ENCODE data around the gene GPD1. TPM values are rescaled to one million over a fixed set of nuclear protein-coding genes. Genes with fewer than 3 reads are reported as not detected.
"Not testable (repeated sequence)": the region's sequence is repeated elsewhere in the genome, so short reads cannot be mapped to it uniquely, and the experiment has no call there.

The GPD1 gene
- total RNA-seq, 4 donors from 2014 or later: 5.1 to 10.6 (median 7.1) TPM

DNA sequence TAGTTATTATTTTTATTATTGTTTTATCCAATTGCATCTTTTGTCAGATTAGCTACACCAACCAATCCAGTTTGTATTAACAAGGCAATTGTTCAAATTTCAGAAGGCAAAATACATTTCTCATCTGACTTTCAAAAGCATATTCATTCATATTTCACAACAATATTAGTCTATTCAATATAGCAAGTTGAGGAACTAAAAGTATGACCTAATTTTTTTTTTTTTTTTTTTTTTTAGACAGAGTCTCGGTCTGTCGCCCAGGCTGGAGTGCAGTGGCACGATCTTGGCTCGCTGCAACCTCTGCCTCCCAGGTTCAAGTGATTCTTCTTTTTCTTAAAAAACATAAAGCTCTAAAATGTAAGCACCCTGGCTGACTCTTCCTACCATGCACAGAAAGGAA is 25.5 kb downstream of the GPD1 start:
- Histone ChIP-seq H3K4me1 (peaks cover 11 to 35% of the 10 kb centered on the region in 2 donors), H3K4me3 (replicated peaks in 1 of 3) (no peak overlapping the region), H3K27me3 (no peaks in the 10 kb centered on the region), H3K9me3 (no peaks in the 10 kb centered on the region), H3K36me3 (peaks cover 19 to 29% of the 10 kb centered on the region in 2 donors), H3K27ac (peak overlapping the region in 2 of 3 donors; percentile 35 to 47)
- TF ChIP-seq, protein P1, sequence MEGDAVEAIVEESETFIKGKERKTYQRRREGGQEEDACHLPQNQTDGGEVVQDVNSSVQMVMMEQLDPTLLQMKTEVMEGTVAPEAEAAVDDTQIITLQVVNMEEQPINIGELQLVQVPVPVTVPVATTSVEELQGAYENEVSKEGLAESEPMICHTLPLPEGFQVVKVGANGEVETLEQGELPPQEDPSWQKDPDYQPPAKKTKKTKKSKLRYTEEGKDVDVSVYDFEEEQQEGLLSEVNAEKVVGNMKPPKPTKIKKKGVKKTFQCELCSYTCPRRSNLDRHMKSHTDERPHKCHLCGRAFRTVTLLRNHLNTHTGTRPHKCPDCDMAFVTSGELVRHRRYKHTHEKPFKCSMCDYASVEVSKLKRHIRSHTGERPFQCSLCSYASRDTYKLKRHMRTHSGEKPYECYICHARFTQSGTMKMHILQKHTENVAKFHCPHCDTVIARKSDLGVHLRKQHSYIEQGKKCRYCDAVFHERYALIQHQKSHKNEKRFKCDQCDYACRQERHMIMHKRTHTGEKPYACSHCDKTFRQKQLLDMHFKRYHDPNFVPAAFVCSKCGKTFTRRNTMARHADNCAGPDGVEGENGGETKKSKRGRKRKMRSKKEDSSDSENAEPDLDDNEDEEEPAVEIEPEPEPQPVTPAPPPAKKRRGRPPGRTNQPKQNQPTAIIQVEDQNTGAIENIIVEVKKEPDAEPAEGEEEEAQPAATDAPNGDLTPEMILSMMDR (IDR thresholded peaks at IDR 0.05): no peak
- TF ChIP-seq POLR2A (IDR thresholded peaks at IDR 0.05): no peak
- intact Hi-C loops (cut with DNase I): no loop called here
- 19 to 23% methylated on average over 4 of the region's 4 CpGs for WGBS, 2 donors
- DNase-seq: peak; percentile 31 to 37

DNA sequence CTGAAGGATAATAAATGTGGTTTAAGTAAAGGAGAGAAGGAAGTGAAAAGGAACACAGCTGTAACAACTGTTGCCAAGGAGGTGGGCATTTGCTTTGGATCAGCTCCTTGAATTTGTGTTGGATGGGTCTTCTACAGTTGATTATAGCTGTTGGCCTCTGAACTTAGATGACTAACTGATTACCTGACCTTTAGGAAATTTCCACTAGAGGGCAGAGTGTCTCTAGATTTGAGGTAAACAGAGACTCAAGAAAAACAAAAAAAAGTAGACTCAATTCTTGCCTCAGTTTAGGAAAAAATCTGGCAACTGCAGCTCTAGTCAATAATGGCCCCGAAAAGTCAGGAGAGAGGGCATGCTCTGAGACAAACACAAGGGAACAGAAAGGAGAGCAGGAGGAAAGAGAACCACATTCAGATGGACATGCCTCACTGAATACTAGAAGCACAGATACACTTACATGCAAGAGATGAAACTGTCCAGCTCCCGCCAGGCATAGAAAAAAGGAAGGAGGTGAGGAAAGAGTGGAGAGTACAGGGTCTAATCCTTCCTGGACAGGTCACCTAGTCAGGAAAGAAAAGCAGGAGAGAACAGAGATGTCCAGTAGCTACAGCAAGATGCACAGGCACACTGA is 28.8 kb downstream of the GPD1 start:
- no peaks in the 10 kb centered on the region for H3K27me3 ChIP-seq
- intact Hi-C loops (cut with DNase I): no loop called here
- 59 to 74% methylated on average over 2 of the region's 2 CpGs for WGBS, 2 donors
- TF ChIP-seq, protein P1 (IDR thresholded peaks at IDR 0.05): peak in 4 of 6 experiments; percentile 9 to 69 (median 40)
- TF ChIP-seq POLR2A (IDR thresholded peaks at IDR 0.05): no peak
- H3K36me3 ChIP-seq: peaks cover 28 to 32% of the 10 kb centered on the region in 2 donors
- H3K4me3 ChIP-seq (replicated peaks in 1 of 3): no peak overlapping the region
- peaks cover 18 to 38% of the 10 kb centered on the region in 2 donors for H3K4me1 ChIP-seq
- DNase-seq: no peak
- no peaks in the 10 kb centered on the region for H3K9me3 ChIP-seq
- H3K27ac ChIP-seq: no peak overlapping the region

DNA sequence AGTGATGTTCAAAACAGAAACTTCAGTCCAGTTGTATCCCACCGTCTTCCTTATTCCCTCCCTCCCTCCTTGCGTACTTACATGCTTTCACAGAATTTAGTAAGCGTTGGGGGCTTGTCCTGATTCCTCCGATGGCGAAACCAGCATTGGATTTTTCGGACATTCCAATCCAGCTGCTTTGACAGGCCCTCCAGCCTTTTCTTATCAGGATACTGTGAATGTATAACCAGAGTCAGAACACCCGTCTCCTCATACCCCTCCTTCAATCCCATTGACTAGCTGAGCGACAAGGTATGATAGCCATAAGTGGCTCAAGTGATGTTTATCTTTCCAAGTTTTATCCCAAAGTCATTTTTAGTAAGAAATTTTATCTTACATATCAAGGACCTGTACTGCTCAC is 39.2 kb downstream of the GPD1 start:
- H3K27me3 ChIP-seq: no peaks in the 10 kb centered on the region
- no peak overlapping the region for H3K27ac ChIP-seq
- H3K4me1 ChIP-seq: no peaks in the 10 kb centered on the region
- H3K36me3 ChIP-seq: no peaks in the 10 kb centered on the region
- H3K9me3 ChIP-seq: no peaks in the 10 kb centered on the region
- no peak overlapping the region for H3K4me3 ChIP-seq (replicated peaks in 1 of 3)
- intact Hi-C loops (cut with DNase I): no loop called here
- 90 to 96% methylated on average over 8 of the region's 8 CpGs for WGBS, 2 donors
- no peak for DNase-seq
- TF ChIP-seq POLR2A (IDR thresholded peaks at IDR 0.05): no peak
- TF ChIP-seq, protein P1 (IDR thresholded peaks at IDR 0.05): no peak

DNA sequence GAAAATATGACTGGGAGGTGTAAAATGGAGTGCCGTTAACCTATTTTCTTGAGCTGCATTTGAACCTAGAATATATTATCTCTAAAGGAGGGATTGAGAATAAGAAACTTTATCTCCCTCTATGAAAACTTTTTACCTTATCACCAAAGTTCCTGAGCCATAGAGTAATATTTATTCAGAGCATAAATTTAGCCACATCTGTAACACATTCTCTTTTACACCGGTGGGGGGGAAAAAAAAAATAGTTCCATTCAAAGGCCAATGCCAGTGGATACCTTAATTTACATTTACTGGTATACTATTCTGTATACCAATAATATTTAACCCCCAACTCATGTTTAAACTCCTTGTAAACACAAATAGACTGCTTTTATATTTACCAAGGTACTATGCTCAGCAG is 41.6 kb downstream of the GPD1 start:
- Histone ChIP-seq H3K27ac (no peak overlapping the region), H3K4me1 (peaks cover 0 to 1% of the 10 kb centered on the region in 2 donors), H3K9me3 (no peaks in the 10 kb centered on the region), H3K27me3 (no peaks in the 10 kb centered on the region), H3K4me3 (replicated peaks in 1 of 3) (no peak overlapping the region), H3K36me3 (no peaks in the 10 kb centered on the region)
- intact Hi-C loops (cut with DNase I): no loop called here
- TF ChIP-seq, protein P1 (IDR thresholded peaks at IDR 0.05): no peak
- TF ChIP-seq POLR2A (IDR thresholded peaks at IDR 0.05): no peak
- 90 to 92% methylated on average over 2 of the region's 2 CpGs for WGBS, 2 donors
- no peak for DNase-seq

DNA sequence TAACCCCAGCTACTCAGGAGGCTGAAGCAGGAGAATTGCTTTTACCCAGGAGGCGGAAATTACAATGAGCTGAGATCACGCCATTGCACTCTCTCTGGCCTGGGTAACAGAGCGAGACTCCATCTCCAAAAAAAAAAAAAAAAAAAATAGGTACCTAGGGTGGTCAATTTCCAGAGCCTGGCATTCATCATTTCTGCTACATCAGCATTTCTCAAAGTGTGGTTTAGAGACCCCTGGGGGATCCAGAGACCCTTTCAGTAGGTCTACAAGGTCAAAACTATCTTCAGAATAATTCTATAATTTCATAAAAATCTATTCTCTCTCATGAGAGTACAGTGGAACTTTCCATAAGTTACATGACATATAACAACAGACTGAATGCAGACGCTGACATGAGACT is 43.5 kb downstream of the GPD1 start:
- Histone ChIP-seq H3K9me3 (no peaks in the 10 kb centered on the region), H3K36me3 (no peaks in the 10 kb centered on the region), H3K27me3 (no peaks in the 10 kb centered on the region), H3K4me1 (peaks cover 11 to 14% of the 10 kb centered on the region in 2 donors), H3K27ac (no peak overlapping the region), H3K4me3 (replicated peaks in 1 of 3) (no peak overlapping the region)
- TF ChIP-seq, protein P1 (IDR thresholded peaks at IDR 0.05): no peak
- TF ChIP-seq POLR2A (IDR thresholded peaks at IDR 0.05): no peak
- no peak for DNase-seq
- intact Hi-C loops (cut with DNase I): no loop called here
- WGBS, 2 donors: 96 to 97% methylated on average over 4 of the region's 4 CpGs

DNA sequence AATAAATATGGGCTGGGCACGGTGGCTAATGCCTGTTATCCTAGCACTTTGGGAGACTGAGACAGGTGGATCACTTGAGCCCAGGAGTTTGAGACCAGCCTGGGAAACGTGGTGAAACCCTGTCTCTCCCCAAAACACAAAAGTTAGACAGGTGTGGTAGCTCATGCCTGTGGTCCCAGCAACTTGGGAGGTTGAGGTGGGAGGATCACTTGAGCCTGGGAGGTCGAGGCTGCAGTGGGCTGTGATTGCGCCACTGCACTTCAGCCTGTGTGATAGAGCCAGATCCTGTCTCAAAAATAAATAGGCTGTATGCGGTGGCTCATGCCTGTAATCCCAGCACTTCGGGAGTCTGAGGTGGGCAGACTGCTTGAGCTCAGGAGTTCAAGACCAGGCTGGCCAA is 44.2 kb downstream of the GPD1 start:
- H3K4me1 ChIP-seq: peaks cover 11 to 14% of the 10 kb centered on the region in 2 donors
- H3K27ac ChIP-seq; H3K4me3 ChIP-seq (replicated peaks in 1 of 3); intact Hi-C loops (cut with DNase I); DNase-seq; H3K36me3 ChIP-seq; H3K27me3 ChIP-seq; H3K9me3 ChIP-seq: not testable (repeated sequence)
- WGBS, 2 donors: 94 to 95% methylated on average over 6 of the region's 6 CpGs
